Activated CD8-positive, alpha-beta memory T cell treated with anti-CD3 and anti-CD28 coated beads for 36 hours (primary cell): ENCODE data around the gene HECA. TPM values are rescaled to one million over a fixed set of nuclear protein-coding genes. Genes with fewer than 3 reads are reported as not detected.

Experiments used
- CTCF ChIA-PET: fragments of 350-600 bp; sonication (Branson Sonifier 250); formaldehyde crosslinking; loops from one replicate; lab custom pipeline; 2021; ENCODE audit warnings: antibody characterized with exemption; lab: Charles Lee
- POLR2A ChIA-PET: fragments of 350-600 bp; sonication (Branson Sonifier 250); formaldehyde crosslinking; loops from one replicate; lab custom pipeline; 2021; ENCODE audit warnings: antibody characterized with exemption; lab: Charles Lee
- total RNA-seq, 2 experiments: library from RNA; stranded (reverse); gene quantifications; one replicate each; pipeline ENCODE4 v1.2.3, GENCODE V29; 2021

HECA gene
- total RNA-seq, 2 experiments from 2014 or later, result 59.2 to 60.4 TPM

GRCh38 chr6:139131736-139132280, 3.1 kb upstream of the HECA start:
- ChIA-PET POLR2A (interaction anchor here (0.7 kb wide), 1 partner anchor 11 kb away, joined by 3 read pairs; no protein-coding TSS in a partner anchor), CTCF (interaction anchor here (0.6 to 1.8 kb wide), 5 partner anchors 20 to 683 kb away, joined by 3 to 5 read pairs (median 4); no protein-coding TSS in a partner anchor)

DNA sequence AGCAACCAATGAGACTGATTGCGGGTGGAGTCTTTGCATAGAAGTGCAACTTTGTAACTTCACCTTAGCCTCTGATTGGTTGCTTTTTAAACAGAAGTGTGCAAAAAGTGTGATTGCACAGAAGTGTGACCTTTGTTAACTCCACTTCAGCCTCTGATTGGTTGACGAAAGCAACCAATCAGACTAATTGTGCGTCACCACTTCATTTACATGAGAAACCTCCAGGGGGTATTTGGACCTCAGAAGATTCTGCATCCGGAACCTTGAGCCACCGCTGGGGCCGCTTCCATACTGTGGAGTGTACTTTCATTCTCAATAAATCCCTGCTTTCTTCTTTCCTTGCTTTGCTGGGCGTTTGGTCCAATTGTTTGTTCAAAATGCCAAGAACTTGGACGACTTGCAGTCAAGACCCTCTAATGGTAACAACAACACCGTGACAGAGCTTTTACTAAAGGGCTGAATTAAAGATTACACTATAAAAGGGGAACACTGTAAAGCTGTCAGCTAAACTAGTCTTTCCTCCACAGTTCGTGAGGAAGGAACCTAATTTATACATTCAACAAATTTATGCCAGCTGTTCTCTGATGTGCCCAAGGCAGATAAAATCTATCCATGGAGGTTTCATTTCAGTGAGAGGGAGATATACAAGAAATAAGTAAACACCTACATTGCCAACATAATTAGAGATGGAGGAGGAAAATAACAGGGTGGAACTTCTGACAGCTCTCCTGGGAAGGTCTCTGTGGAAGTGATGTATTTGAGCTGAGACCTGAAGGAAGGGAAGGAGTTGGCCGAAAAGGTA, 1.4 kb upstream of the HECA start:
- CTCF ChIA-PET, result interaction anchor here (0.6 to 1.8 kb wide), 7 partner anchors 8 to 365 kb away, joined by 3 to 5 read pairs (median 4); no protein-coding TSS in a partner anchor
- POLR2A ChIA-PET, result no interaction called here

DNA sequence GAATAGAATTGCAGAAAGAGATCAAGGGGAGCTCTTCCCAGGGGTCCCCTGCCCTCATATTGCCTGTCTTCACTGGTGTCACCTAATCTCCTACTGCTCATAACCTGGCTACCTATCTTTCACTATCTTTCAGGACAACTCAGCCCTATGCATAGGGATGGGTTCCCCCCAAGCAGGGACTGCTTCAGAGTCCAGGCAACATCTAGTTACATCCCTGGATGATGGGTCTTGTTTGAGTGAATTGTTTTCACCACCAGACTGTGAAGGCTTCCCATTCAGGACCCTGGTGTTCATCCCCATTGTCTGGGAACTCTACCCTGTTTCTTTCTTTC, 850 bp upstream of the HECA start:
- CTCF ChIA-PET, result interaction anchor here (0.6 to 1.7 kb wide), 4 partner anchors 9 to 366 kb away, joined by 3 to 5 read pairs (median 4); no protein-coding TSS in a partner anchor
- POLR2A ChIA-PET, result interaction anchor here (0.7 to 1.1 kb wide), 3 partner anchors 12 to 240 kb away, joined by 3 to 6 read pairs (median 3); partner anchors contain the start of gene CITED2

- ChIA-PET CTCF (interaction anchor here (0.9 to 1.9 kb wide), 2 partner anchors 10 to 26 kb away, joined by 3 to 11 read pairs; no protein-coding TSS in a partner anchor), POLR2A (interaction anchor here (1.1 to 4.3 kb wide), 6 partner anchors 10 to 239 kb away, joined by 3 to 29 read pairs (median 17); partner anchors contain the start of gene CITED2)
Observed at GRCh38 chr6:139135578-139136545, 982 bp downstream of the HECA start.

- CTCF ChIA-PET, result interaction anchor here (0.7 to 1.9 kb wide), 4 partner anchors 8 to 36 kb away, joined by 3 to 11 read pairs (median 6); no protein-coding TSS in a partner anchor
- POLR2A ChIA-PET, result interaction anchor here (0.7 to 4.3 kb wide), 7 partner anchors 9 to 1207 kb away, joined by 3 to 29 read pairs (median 13); partner anchors contain the start of gene CITED2
Observed at GRCh38 chr6:139137706-139138105, 2.8 kb downstream of the HECA start.

DNA sequence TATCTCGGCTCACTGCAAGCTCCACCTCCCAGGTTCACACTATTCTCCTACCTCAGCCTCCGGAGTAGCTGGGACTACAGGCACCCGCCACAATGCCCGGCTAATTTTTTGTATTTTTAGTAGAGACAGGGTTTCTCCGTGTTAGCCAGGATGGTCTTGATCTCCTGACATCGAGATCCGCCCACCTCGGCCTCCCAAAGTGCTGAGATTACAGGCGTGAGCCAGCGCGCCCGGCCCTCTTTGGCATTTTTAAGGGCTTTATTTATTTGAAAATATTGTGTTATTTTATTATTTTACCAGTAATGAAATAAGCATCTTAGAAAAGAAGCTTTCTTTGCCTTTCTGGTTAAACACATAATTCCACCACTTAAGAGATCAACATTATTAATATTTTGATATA, 6.0 kb downstream of the HECA start:
- ChIA-PET CTCF (interaction anchor here (1.5 kb wide), 2 partner anchors 15 to 21 kb away, joined by 3 to 5 read pairs; no protein-coding TSS in a partner anchor), POLR2A (interaction anchor here (0.8 to 1.1 kb wide), 2 partner anchors 12 to 234 kb away, joined by 4 to 6 read pairs; partner anchors contain the start of gene CITED2)

DNA sequence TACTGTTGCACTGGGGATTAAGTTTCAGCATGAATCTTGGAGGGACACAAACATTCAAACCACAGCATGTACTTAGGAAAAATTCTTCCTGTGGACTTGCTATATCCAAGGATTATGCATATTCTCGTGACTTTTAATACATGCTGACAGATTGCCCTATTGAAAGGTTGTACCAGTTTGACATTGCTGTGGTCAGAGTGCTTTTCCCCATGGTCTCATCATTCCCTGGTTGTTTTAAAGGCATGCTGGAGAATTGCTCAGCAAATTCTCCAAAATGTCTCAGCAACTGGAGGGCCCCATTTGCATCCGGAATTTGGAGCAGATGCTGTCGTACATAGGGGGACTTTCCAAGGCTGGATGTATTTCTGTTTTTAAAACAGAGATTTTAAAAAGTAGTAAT, 7.4 kb downstream of the HECA start:
- POLR2A ChIA-PET, result interaction anchor here (0.6 to 1.7 kb wide), 4 partner anchors 10 to 232 kb away, joined by 4 to 10 read pairs (median 5); partner anchors contain the start of gene CITED2
- CTCF ChIA-PET, result interaction anchor here (0.7 to 1.3 kb wide), 2 partner anchors 222 to 1887 kb away, joined by 3 to 4 read pairs; no protein-coding TSS in a partner anchor

- ChIA-PET POLR2A (interaction anchor here (0.5 to 1.7 kb wide), 6 partner anchors 9 to 232 kb away, joined by 3 to 10 read pairs (median 4); partner anchors contain the start of gene CITED2), CTCF (interaction anchor here (0.8 to 1.3 kb wide), 2 partner anchors 21 to 221 kb away, joined by 3 read pairs; no protein-coding TSS in a partner anchor)
Observed at GRCh38 chr6:139143111-139143510, 8.2 kb downstream of the HECA start.

DNA sequence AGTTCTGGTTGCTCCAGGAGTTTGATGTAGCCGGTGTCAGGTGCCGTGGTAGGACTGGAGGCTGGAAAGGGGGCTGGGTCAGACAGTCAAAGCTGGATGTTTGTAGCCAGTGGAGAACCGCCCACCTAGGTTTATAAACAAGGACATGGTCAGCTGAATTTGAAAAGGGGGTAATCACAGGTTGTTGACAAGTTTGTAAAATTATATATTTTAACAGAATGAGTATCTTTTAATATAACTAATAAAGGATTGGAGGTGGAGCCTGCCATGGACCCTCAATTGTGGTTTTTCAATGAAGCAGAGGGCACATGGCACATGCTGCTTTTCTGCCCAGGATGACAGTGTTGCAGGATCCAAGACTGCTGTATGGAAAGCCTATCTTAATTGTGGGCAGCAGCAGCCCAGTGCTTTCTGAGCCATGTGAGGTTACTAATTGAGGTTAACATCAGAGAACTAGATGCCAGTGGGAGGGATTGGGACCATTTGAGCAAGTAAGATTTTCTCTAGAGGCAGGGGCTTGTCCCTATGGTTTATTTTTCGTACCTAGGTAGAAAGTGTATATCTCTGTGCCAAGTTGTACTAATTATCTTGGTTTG, 9.7 kb downstream of the HECA start:
- ChIA-PET CTCF (interaction anchor here (0.8 to 2.6 kb wide), 5 partner anchors 8 to 225 kb away, joined by 3 to 11 read pairs (median 6); no protein-coding TSS in a partner anchor), POLR2A (interaction anchor here (0.8 to 2.1 kb wide), 6 partner anchors 8 to 230 kb away, joined by 3 to 6 read pairs (median 4); partner anchors contain the start of genes CITED2 and TXLNB)

DNA sequence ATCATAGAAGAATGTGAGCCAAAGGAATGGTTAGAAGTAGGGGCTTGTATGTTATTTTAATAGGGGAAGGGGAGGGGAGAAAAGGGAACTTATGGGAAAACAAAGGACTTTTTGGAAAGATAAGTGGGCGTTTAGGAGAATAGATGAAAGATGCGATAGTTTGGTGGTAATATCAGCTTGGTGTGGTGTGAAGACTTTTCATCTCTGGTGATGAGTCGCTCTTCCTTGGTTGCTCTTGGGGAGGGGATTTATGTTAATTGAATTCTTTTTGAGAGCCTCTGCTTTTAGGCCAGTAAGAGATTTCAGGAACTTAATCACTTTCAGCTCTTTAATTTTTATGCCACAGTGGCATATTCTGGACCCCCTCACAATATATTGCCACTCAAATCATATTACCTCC, 10.8 kb downstream of the HECA start:
- ChIA-PET POLR2A (interaction anchor here (1.0 to 2.4 kb wide), 7 partner anchors 8 to 229 kb away, joined by 3 to 28 read pairs (median 6); partner anchors contain the start of gene CITED2), CTCF (interaction anchor here (0.8 to 2.6 kb wide), 9 partner anchors 8 to 224 kb away, joined by 3 to 11 read pairs (median 4); no protein-coding TSS in a partner anchor)

GRCh38 chr6:139146317-139146726, 11.4 kb downstream of the HECA start:
- ChIA-PET CTCF (interaction anchor here (1.0 to 2.6 kb wide), 7 partner anchors 10 to 116 kb away, joined by 3 to 11 read pairs (median 4); no protein-coding TSS in a partner anchor), POLR2A (interaction anchor here (0.5 to 2.4 kb wide), 7 partner anchors 9 to 226 kb away, joined by 3 to 28 read pairs (median 5); no protein-coding TSS in a partner anchor)

DNA sequence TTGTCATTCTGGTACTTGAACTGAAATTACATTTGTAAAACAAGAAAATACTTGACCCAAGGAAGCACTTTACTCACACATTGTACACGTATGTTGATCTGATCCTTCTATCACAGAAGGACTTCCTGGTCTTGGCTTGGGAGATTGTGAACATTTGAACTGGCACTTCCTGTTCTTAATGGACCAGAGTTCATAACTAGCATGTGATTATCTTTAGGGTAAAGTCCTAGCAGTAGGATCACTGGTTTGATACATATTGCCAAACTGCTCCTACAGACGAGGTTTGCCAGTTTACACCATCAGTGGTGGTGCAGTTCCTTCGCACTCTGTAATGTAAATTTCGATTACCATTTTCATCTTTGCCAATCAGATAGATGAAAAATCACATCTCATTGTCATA, 12.7 kb downstream of the HECA start:
- ChIA-PET POLR2A (interaction anchor here (2.4 kb wide), 1 partner anchor 10 kb away, joined by 28 read pairs; no protein-coding TSS in a partner anchor), CTCF (no interaction called here)

DNA sequence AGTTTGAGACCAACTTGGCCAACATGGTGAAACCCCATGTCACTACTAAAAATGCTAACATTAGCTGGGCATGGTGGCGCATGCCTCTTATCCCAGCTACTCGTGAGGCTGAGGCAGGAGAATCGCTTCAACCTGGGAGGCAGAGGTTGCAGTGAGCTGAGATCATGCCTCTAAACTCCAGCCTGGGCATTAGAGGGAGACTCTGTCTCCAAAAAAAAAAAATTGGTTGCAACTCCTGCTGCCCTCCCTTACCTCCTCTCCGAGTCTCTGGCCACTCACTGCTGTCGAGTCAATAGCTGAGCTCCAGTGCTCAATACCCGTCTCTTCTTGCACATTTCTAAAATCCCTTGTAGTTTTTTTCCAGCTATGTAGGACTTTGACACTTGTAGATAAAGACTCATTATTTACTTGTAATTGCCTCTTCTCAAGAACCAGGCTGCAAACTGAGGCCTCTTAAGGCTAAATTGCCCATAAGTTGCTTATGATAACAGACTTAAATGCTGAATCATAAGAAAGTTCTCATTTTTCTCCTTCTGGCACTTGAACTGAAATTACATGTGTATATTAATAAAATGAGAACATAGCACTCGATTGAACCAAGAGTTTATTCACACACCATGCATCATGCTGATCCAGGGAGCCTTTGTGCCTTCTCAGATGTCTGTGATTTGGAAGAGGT, 13.8 kb downstream of the HECA start:
- ChIA-PET CTCF (interaction anchor here (1.2 kb wide), 1 partner anchor 71 kb away, joined by 3 read pairs; no protein-coding TSS in a partner anchor), POLR2A (interaction anchor here (0.7 to 2.6 kb wide), 2 partner anchors 9 to 11 kb away, joined by 3 to 21 read pairs; no protein-coding TSS in a partner anchor)

DNA sequence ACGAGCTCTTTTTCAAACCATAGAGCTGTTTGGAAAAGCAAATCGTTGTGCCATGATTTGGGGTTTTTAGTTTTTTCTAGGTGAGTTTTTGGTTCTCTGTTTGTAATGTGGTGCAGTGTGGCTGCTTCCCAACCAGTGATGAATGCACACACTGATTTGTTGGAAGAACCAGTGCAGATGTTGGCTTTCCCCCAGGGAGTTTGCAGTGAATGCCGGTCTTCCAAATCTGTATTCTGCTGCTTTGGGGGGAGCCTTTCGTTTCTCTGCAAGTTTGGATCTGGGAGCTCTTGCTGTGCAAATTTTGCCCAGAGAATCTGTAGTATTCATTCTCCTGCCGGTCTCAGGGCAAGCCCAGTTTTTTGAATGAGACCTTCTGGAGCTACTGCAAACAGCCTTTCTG, 14.5 kb downstream of the HECA start:
- ChIA-PET CTCF (interaction anchor here (1.2 kb wide), 1 partner anchor 70 kb away, joined by 3 read pairs; no protein-coding TSS in a partner anchor), POLR2A (interaction anchor here (2.6 kb wide), 1 partner anchor 12 kb away, joined by 21 read pairs; no protein-coding TSS in a partner anchor)

- ChIA-PET CTCF (no interaction called here), POLR2A (interaction anchor here (0.6 to 2.6 kb wide), 2 partner anchors 13 to 196 kb away, joined by 3 to 21 read pairs; no protein-coding TSS in a partner anchor)
Observed at GRCh38 chr6:139150920-139151319, 16.0 kb downstream of the HECA start.
